Keratinocyte (primary cell): ENCODE data around the gene GJE1.
"Not testable (repeated sequence)": the region's sequence is repeated elsewhere in the genome, so short reads cannot be mapped to it uniquely, and the experiment has no call there.

Source experiments
- EZH2 ChIP-seq: IDR thresholded peaks from one replicate; pipeline ENCODE4 v1.6.1; 2012; ENCODE audit warnings: inconsistent platforms, mild to moderate bottlenecking, low read length, moderate library complexity
- TF ChIP-seq, protein P1 (sequence below), 3 experiments: IDR thresholded peaks in 1 of 3; conservative IDR thresholded peaks in 1 of 3; optimal IDR thresholded peaks in 1 of 3; 2 replicates in 2 of 3; 3 replicates in 1 of 3; pipeline versions ENCODE3 to v1.5.1; 2011; ENCODE audit warnings: low read length in 3 of 3, mild to moderate bottlenecking in 3 of 3, moderate library complexity in 2 of 3, control low read depth in 1 of 3, inconsistent platforms in 1 of 3; ENCODE audit not compliant: insufficient read depth in 2 of 3; ENCODE audit errors: extremely low read depth in 1 of 3

- TF ChIP-seq, protein P1, sequence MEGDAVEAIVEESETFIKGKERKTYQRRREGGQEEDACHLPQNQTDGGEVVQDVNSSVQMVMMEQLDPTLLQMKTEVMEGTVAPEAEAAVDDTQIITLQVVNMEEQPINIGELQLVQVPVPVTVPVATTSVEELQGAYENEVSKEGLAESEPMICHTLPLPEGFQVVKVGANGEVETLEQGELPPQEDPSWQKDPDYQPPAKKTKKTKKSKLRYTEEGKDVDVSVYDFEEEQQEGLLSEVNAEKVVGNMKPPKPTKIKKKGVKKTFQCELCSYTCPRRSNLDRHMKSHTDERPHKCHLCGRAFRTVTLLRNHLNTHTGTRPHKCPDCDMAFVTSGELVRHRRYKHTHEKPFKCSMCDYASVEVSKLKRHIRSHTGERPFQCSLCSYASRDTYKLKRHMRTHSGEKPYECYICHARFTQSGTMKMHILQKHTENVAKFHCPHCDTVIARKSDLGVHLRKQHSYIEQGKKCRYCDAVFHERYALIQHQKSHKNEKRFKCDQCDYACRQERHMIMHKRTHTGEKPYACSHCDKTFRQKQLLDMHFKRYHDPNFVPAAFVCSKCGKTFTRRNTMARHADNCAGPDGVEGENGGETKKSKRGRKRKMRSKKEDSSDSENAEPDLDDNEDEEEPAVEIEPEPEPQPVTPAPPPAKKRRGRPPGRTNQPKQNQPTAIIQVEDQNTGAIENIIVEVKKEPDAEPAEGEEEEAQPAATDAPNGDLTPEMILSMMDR (optimal IDR thresholded peaks at IDR 0.05 in 1 of 3, IDR thresholded peaks at IDR 0.05 in 1 of 3, conservative IDR thresholded peaks at IDR 0.05 in 1 of 3; ENCODE audit: extremely low read depth in 1 of 3, insufficient read depth in 2 of 3, low read length in 3 of 3) = not testable (repeated sequence)
- TF ChIP-seq EZH2 = not testable (repeated sequence)
These were observed 21.9 kb upstream of the GJE1 start for GRCh38 chr6:142110820-142111219.
